ENCODE results near the gene RIOK1.

Gene RIOK1

DNA sequence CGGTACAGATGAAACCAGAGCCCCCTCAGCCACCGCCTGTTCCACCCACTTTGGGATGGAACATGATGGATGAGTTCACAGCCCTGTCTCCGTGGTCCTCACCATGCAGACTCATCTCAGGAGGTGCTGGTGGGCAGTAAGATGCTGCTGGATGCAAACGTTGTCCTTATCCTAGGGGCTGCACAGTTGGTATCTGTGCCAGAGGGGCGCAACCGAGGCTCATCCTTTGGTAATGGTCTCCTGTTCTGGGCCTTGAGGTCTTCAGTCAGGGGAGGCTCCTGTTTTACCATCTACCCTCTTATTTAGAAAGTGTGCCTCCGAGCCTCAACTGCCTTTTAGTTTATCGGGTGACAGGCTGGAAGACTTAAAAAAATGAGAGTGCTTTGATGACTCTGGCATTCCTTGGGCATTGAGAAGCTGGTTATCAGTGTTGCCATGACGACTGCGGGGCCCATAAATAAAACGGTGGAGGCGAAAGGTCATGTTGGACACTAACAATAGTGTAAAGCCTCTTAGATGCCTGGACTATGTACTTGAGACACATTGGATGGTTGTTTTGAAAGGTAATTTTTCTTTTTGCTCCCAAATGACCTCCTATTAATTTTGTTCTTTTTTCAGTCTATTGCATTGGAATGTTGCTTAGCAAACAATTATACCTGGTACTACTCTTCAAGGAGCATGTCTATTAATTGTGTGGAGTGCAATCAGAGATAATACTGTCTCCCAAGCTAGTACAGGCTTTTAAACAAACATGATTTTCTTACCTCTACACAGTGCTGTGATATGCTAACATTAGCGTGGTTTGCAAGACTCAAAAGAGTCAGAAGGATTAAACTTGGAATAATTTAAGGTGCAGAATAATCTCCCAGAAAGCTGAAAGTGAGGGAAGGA lies 77.6 kb downstream of the RIOK1 start:
- peak; percentile 43 for DNase-seq (ENCODE audit: low read depth)
- TF ChIP-seq, protein P1, sequence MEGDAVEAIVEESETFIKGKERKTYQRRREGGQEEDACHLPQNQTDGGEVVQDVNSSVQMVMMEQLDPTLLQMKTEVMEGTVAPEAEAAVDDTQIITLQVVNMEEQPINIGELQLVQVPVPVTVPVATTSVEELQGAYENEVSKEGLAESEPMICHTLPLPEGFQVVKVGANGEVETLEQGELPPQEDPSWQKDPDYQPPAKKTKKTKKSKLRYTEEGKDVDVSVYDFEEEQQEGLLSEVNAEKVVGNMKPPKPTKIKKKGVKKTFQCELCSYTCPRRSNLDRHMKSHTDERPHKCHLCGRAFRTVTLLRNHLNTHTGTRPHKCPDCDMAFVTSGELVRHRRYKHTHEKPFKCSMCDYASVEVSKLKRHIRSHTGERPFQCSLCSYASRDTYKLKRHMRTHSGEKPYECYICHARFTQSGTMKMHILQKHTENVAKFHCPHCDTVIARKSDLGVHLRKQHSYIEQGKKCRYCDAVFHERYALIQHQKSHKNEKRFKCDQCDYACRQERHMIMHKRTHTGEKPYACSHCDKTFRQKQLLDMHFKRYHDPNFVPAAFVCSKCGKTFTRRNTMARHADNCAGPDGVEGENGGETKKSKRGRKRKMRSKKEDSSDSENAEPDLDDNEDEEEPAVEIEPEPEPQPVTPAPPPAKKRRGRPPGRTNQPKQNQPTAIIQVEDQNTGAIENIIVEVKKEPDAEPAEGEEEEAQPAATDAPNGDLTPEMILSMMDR (conservative IDR thresholded peaks at IDR 0.05; ENCODE audit: low read depth, low read length) = no peak
- no peak overlapping the region for H3K4me3 ChIP-seq (ENCODE audit: low read length)
